Upper lobe of left lung (tissue), 6 donors: ENCODE results near the gene PPHLN1. TPM values are rescaled to one million over a fixed set of nuclear protein-coding genes. Genes with fewer than 3 reads are reported as not detected.

Experiments
- ATAC-seq, 2 donors: fragments of 200-7000 bp; cut with Tn5 transposase; one replicate each; pipeline ENCODE4 v1.9.1; 2022; ENCODE audit warnings: mild to moderate bottlenecking in 2 of 2, moderate library complexity in 2 of 2; ENCODE audit not compliant: low FRiP score in 2 of 2
- DNase-seq, 2 donors: peaks; one replicate each; pipeline ENCODE4 v3.0.0-alpha.2; 2019 to 2020
- H3K27ac ChIP-seq, 4 donors: fragments of 200-600 bp; sonication (generic); one replicate each; pipeline ENCODE4 v1.5.1; 2016 to 2019
- H3K27me3 ChIP-seq, 4 donors: fragments of 200-600 bp; sonication (generic); one replicate each; pipeline ENCODE4 v1.5.1; 2017 to 2019
- H3K36me3 ChIP-seq, 4 donors: fragments of 200-600 bp; sonication (generic); one replicate each; pipeline ENCODE4 v1.5.1; 2016 to 2019
- H3K4me1 ChIP-seq, 4 donors: fragments of 200-600 bp; sonication (generic); one replicate each; pipeline ENCODE4 v1.5.1; 2018 to 2019
- H3K4me3 ChIP-seq, 4 donors: fragments of 200-600 bp; sonication (generic); one replicate each; pipeline ENCODE4 v1.5.1; 2017 to 2019; ENCODE audit warnings: mild to moderate bottlenecking in 2 of 4, moderate library complexity in 1 of 4
- H3K9me3 ChIP-seq, 4 donors: fragments of 200-600 bp; sonication (generic); one replicate each; pipeline ENCODE4 v1.5.1; 2018 to 2019
- CTCF ChIP-seq, 6 experiments: fragments of 450-650 bp in 4 of 6; fragments of 200-600 bp in 2 of 6; sonication (generic) in 2 of 6; IDR thresholded peaks; one replicate each; pipeline ENCODE4 v1.5.1; 2016 to 2019; ENCODE audit warnings: antibody characterized with exemption in 6 of 6
- EP300 ChIP-seq, 4 donors: sonication (generic); formaldehyde crosslinking; IDR thresholded peaks; one replicate each; pipeline ENCODE4 v1.5.1; 2017; ENCODE audit warnings: antibody characterized with exemption in 4 of 4, control low read depth in 2 of 4
- POLR2A ChIP-seq, 4 donors: fragments of 450-650 bp; IDR thresholded peaks; one replicate each; pipeline ENCODE4 v1.5.1; 2016 to 2017; ENCODE audit warnings: antibody characterized with exemption in 4 of 4, mild to moderate bottlenecking in 2 of 4
- POLR2AphosphoS5 ChIP-seq, 2 donors: sonication (generic); formaldehyde crosslinking; IDR thresholded peaks; one replicate each; pipeline ENCODE4 v1.5.1; 2017; ENCODE audit warnings: antibody characterized with exemption in 2 of 2
- WGBS, 2 donors: methylation state at CpG; one replicate each; pipeline ENCODE4 v1.1.5; 2017 to 2018; 5-methylcytosine and 5-hydroxymethylcytosine counted together
- total RNA-seq, 6 donors: library from RNA; depleted of rRNA in 4 of 6; stranded (reverse); fragments of >200 nt in 4 of 6; gene quantifications; one replicate each; pipeline versions ENCODE4 v1.1.0 to v1.2.1, GENCODE V29; 2016 to 2021
- donor health status: DM: no; HTN: no; CAD: no; lungs with moderate emphysema.
- donor health status: DM: no; HTN: yes; CAD: no; lungs with severe emphysema.

PPHLN1 gene
- total RNA-seq, 6 donors from 2014 or later: 24.5 to 69.1 (median 46.7) TPM

DNA sequence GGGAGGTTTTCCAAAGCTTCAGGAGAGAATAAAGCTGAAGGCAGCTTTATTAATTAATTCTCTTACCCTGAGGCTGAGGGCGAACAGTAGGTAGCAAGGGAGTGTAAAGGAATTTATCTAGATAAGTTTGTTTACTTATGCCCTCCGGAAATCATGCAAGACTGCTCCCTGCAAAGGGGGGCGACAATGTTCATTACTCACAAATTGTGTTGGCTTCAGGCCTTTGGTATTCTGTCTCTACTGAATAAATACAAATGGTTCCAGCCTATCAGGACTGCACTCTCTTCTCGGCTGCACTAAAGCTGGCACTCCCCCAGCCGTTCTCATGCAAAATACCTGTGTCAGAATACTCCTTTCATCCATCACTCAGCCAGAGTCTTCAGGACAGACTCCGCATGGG lies 120.8 kb downstream of the PPHLN1 start:
- TF ChIP-seq POLR2A (IDR thresholded peaks at IDR 0.05) (no peak), CTCF (IDR thresholded peaks at IDR 0.05) (no peak), EP300 (IDR thresholded peaks at IDR 0.05) (no peak), POLR2AphosphoS5 (IDR thresholded peaks at IDR 0.05) (no peak)
- no peaks in the 10 kb centered on the region for H3K9me3 ChIP-seq
- H3K36me3 ChIP-seq: peaks cover 0 to 25% (median 9%) of the 10 kb centered on the region in 4 donors
- DNase-seq (no peak), ATAC-seq (no peak)
- no peak overlapping the region for H3K27ac ChIP-seq
- H3K4me3 ChIP-seq: no peak overlapping the region
- H3K4me1 ChIP-seq: peaks cover 0 to 16% (median 9%) of the 10 kb centered on the region in 4 donors
- 37 to 38% methylated on average over 6 of the region's 6 CpGs for WGBS, 2 donors
- H3K27me3 ChIP-seq: no peaks in the 10 kb centered on the region

- DNase-seq (no peak), ATAC-seq (no peak)
- Histone ChIP-seq H3K27ac (no peak overlapping the region), H3K4me3 (no peak overlapping the region), H3K36me3 (peaks cover 0 to 19% (median 6%) of the 10 kb centered on the region in 4 donors), H3K9me3 (no peaks in the 10 kb centered on the region), H3K27me3 (no peaks in the 10 kb centered on the region), H3K4me1 (peaks cover 0 to 16% (median 9%) of the 10 kb centered on the region in 4 donors)
- TF ChIP-seq CTCF (IDR thresholded peaks at IDR 0.05): no peak
- TF ChIP-seq POLR2A (IDR thresholded peaks at IDR 0.05): no peak
- no peak for TF ChIP-seq POLR2AphosphoS5 (IDR thresholded peaks at IDR 0.05)
- TF ChIP-seq EP300 (IDR thresholded peaks at IDR 0.05): no peak
- WGBS, 2 donors: 59 to 61% methylated on average over 3 of the region's 3 CpGs
Observed at GRCh38 chr12:42447371-42447786, 121.4 kb downstream of the PPHLN1 start.

- H3K4me1 ChIP-seq: peaks cover 0 to 16% (median 9%) of the 10 kb centered on the region in 4 donors
- no peak for DNase-seq
- no peak overlapping the region for H3K4me3 ChIP-seq
- H3K9me3 ChIP-seq: no peaks in the 10 kb centered on the region
- peaks cover 0 to 11% (median 0%) of the 10 kb centered on the region in 4 donors for H3K36me3 ChIP-seq
- no peak for ATAC-seq
- WGBS, 2 donors: 98% methylated on average over 9 of the region's 9 CpGs
- H3K27ac ChIP-seq: no peak overlapping the region
- H3K27me3 ChIP-seq: no peaks in the 10 kb centered on the region
- TF ChIP-seq EP300 (IDR thresholded peaks at IDR 0.05): no peak
- TF ChIP-seq POLR2A (IDR thresholded peaks at IDR 0.05): no peak
- no peak for TF ChIP-seq POLR2AphosphoS5 (IDR thresholded peaks at IDR 0.05)
- no peak for TF ChIP-seq CTCF (IDR thresholded peaks at IDR 0.05)
Observed at GRCh38 chr12:42448841-42449240, 122.9 kb downstream of the PPHLN1 start.

GRCh38 chr12:42450248-42450647 lies 124.3 kb downstream of the PPHLN1 start:
- 48 to 56% methylated on average over 2 of the region's 2 CpGs for WGBS, 2 donors
- Histone ChIP-seq H3K4me1 (peaks cover 0 to 16% (median 9%) of the 10 kb centered on the region in 4 donors), H3K27me3 (no peaks in the 10 kb centered on the region), H3K27ac (no peak overlapping the region), H3K36me3 (peaks cover 0 to 6% (median 0%) of the 10 kb centered on the region in 4 donors), H3K9me3 (no peaks in the 10 kb centered on the region), H3K4me3 (no peak overlapping the region)
- ATAC-seq (peak in 1 of 2 donors; percentile 47), DNase-seq (no peak)
- TF ChIP-seq POLR2AphosphoS5 (IDR thresholded peaks at IDR 0.05) (no peak), EP300 (IDR thresholded peaks at IDR 0.05) (no peak), CTCF (IDR thresholded peaks at IDR 0.05) (no peak), POLR2A (IDR thresholded peaks at IDR 0.05) (no peak)

DNA sequence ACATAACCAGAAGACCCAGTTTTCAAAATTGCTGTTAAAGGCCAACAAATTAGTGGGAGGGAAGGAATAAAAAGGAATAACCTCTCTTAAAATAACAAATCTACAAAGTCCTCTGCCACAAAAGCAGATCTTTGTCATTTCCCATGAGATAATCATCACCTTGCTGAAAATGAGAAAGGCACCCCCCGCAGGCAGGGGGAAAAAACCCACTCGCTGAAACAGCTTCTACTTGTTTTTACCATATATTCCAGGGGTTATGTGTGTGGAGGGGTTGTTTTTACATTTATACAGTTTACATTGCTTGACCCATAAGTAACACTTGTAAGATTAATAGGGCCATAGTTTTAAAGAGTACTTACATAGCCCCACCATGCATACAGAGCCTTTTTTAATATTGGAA lies 132.6 kb downstream of the PPHLN1 start:
- 92 to 98% methylated on average over 2 of the region's 2 CpGs for WGBS, 2 donors
- ATAC-seq (no peak), DNase-seq (no peak)
- Histone ChIP-seq H3K4me1 (no peaks in the 10 kb centered on the region), H3K27me3 (no peaks in the 10 kb centered on the region), H3K4me3 (no peak overlapping the region), H3K36me3 (peaks cover 0 to 41% (median 19%) of the 10 kb centered on the region in 4 donors), H3K27ac (no peak overlapping the region), H3K9me3 (no peaks in the 10 kb centered on the region)
- TF ChIP-seq CTCF (IDR thresholded peaks at IDR 0.05) (no peak), POLR2AphosphoS5 (IDR thresholded peaks at IDR 0.05) (no peak), EP300 (IDR thresholded peaks at IDR 0.05) (no peak), POLR2A (IDR thresholded peaks at IDR 0.05) (no peak)
